ENCODE results near the gene CASP4.

The CASP4 gene

GRCh38 chr11:104918113-104918824 is 50.1 kb downstream of the CASP4 start:
- Mint-ChIP-seq H3K27ac (peak overlapping the region; percentile 93), H3K4me3 (peak overlapping the region; percentile 88), H3K4me1 (peaks cover 57% of the 10 kb centered on the region), H3K36me3 (no peaks in the 10 kb centered on the region), H3K27me3 (no peaks in the 10 kb centered on the region), H3K9me3 (no peaks in the 10 kb centered on the region)
- ATAC-seq: peak; percentile 67

GRCh38 chr11:104917271-104918112 is 50.9 kb downstream of the CASP4 start:
- H3K27me3 Mint-ChIP-seq: no peaks in the 10 kb centered on the region
- peak overlapping the region; percentile 93 for H3K27ac Mint-ChIP-seq
- no peaks in the 10 kb centered on the region for H3K36me3 Mint-ChIP-seq
- H3K4me3 Mint-ChIP-seq: peak overlapping the region; percentile 88
- ATAC-seq: peak; percentile 24
- H3K9me3 Mint-ChIP-seq: no peaks in the 10 kb centered on the region
- peaks cover 51% of the 10 kb centered on the region for H3K4me1 Mint-ChIP-seq

GRCh38 chr11:104916442-104916841 is 51.9 kb downstream of the CASP4 start:
- peak overlapping the region; percentile 93 for H3K27ac Mint-ChIP-seq
- peaks cover 41% of the 10 kb centered on the region for H3K4me1 Mint-ChIP-seq
- no peaks in the 10 kb centered on the region for H3K9me3 Mint-ChIP-seq
- no peaks in the 10 kb centered on the region for H3K36me3 Mint-ChIP-seq
- H3K4me3 Mint-ChIP-seq: no peak overlapping the region
- no peaks in the 10 kb centered on the region for H3K27me3 Mint-ChIP-seq
- ATAC-seq: no peak

- no peaks in the 10 kb centered on the region for H3K9me3 Mint-ChIP-seq
- H3K4me1 Mint-ChIP-seq: peaks cover 25% of the 10 kb centered on the region
- no peak overlapping the region for H3K27ac Mint-ChIP-seq
- H3K27me3 Mint-ChIP-seq: no peaks in the 10 kb centered on the region
- H3K36me3 Mint-ChIP-seq: no peaks in the 10 kb centered on the region
- H3K4me3 Mint-ChIP-seq: no peak overlapping the region
- no peak for ATAC-seq
Measured at GRCh38 chr11:104912102-104912501, 56.3 kb downstream of the CASP4 start.

GRCh38 chr11:104908186-104908531 is 60.2 kb downstream of the CASP4 start:
- H3K9me3 Mint-ChIP-seq: no peaks in the 10 kb centered on the region
- H3K4me1 Mint-ChIP-seq: peaks cover 9% of the 10 kb centered on the region
- H3K4me3 Mint-ChIP-seq: no peak overlapping the region
- H3K36me3 Mint-ChIP-seq: no peaks in the 10 kb centered on the region
- ATAC-seq: no peak
- no peak overlapping the region for H3K27ac Mint-ChIP-seq
- H3K27me3 Mint-ChIP-seq: no peaks in the 10 kb centered on the region

- H3K36me3 Mint-ChIP-seq: no peaks in the 10 kb centered on the region
- ATAC-seq: peak; percentile 59
Measured at GRCh38 chr11:104907521-104908185, 60.7 kb downstream of the CASP4 start.

GRCh38 chr11:104905271-104905670 is 63.1 kb downstream of the CASP4 start:
- Mint-ChIP-seq H3K4me3 (no peak overlapping the region), H3K27me3 (no peaks in the 10 kb centered on the region), H3K36me3 (no peaks in the 10 kb centered on the region), H3K27ac (no peak overlapping the region), H3K4me1 (peaks cover 20% of the 10 kb centered on the region), H3K9me3 (no peaks in the 10 kb centered on the region)
- no peak for ATAC-seq

More at GRCh38 chr11:104907521-104908185, 60.7 kb downstream of the CASP4 start:
- no peak overlapping the region for H3K4me3 Mint-ChIP-seq
- no peak overlapping the region for H3K27ac Mint-ChIP-seq
- H3K27me3 Mint-ChIP-seq: no peaks in the 10 kb centered on the region
- no peaks in the 10 kb centered on the region for H3K9me3 Mint-ChIP-seq
- H3K4me1 Mint-ChIP-seq: peaks cover 9% of the 10 kb centered on the region

- Mint-ChIP-seq H3K4me3 (no peak overlapping the region), H3K9me3 (no peaks in the 10 kb centered on the region), H3K27ac (no peak overlapping the region), H3K27me3 (no peaks in the 10 kb centered on the region), H3K36me3 (no peaks in the 10 kb centered on the region), H3K4me1 (peaks cover 27% of the 10 kb centered on the region)
- ATAC-seq: no peak
Measured at GRCh38 chr11:104899226-104899625, 69.1 kb downstream of the CASP4 start.

GRCh38 chr11:104898685-104899013 is 69.7 kb downstream of the CASP4 start:
- Mint-ChIP-seq H3K9me3 (no peaks in the 10 kb centered on the region), H3K4me3 (no peak overlapping the region), H3K36me3 (no peaks in the 10 kb centered on the region), H3K27me3 (no peaks in the 10 kb centered on the region), H3K4me1 (peaks cover 32% of the 10 kb centered on the region), H3K27ac (peak overlapping the region; percentile 76)
- no peak for ATAC-seq

GRCh38 chr11:104897891-104898684 is 70.3 kb downstream of the CASP4 start, which contains the start of gene CASP12:
Gene CASP12 (minus strand): TSS chr11:104898460.
- Mint-ChIP-seq H3K9me3 (no peaks in the 10 kb centered on the region), H3K4me3 (peak within 1 kb of the TSS; percentile 53), H3K36me3 (no peaks in the 10 kb centered on the region), H3K27me3 (no peaks in the 10 kb centered on the region), H3K27ac (peak within 1 kb of the TSS; percentile 76), H3K4me1 (peaks cover 34% of the 10 kb centered on the region)
- peak; percentile 67 for ATAC-seq

GRCh38 chr11:104895634-104896033 is 72.7 kb downstream of the CASP4 start:
- Mint-ChIP-seq H3K4me3 (no peak overlapping the region), H3K27ac (no peak overlapping the region)
- no peak for ATAC-seq

GRCh38 chr11:104893876-104894275 is 74.5 kb downstream of the CASP4 start:
- no peak for ATAC-seq
- no peaks in the 10 kb centered on the region for H3K27me3 Mint-ChIP-seq
- no peaks in the 10 kb centered on the region for H3K9me3 Mint-ChIP-seq
- no peak overlapping the region for H3K4me3 Mint-ChIP-seq
- H3K27ac Mint-ChIP-seq: no peak overlapping the region
- no peaks in the 10 kb centered on the region for H3K36me3 Mint-ChIP-seq
- peaks cover 21% of the 10 kb centered on the region for H3K4me1 Mint-ChIP-seq

More at GRCh38 chr11:104895634-104896033, 72.7 kb downstream of the CASP4 start:
- H3K9me3 Mint-ChIP-seq: no peaks in the 10 kb centered on the region
- H3K36me3 Mint-ChIP-seq: no peaks in the 10 kb centered on the region
- H3K4me1 Mint-ChIP-seq: peaks cover 24% of the 10 kb centered on the region
- H3K27me3 Mint-ChIP-seq: no peaks in the 10 kb centered on the region
